Fibroblast of lung (primary cell): Measurements from ENCODE around the gene PRELP.

Experiments
- EZH2 ChIP-seq: IDR thresholded peaks from 2 replicates; pipeline ENCODE4 v1.5.1; 2012; ENCODE audit warnings: low read length, control low read depth, mild to moderate bottlenecking; ENCODE audit errors: missing control alignments
- TF ChIP-seq, protein P1 (sequence below), 2 donors: IDR thresholded peaks in 1 of 2; conservative IDR thresholded peaks in 1 of 2; 1 replicate in 1 of 2; 2 replicates in 1 of 2; pipeline ENCODE4 v1.5.1; 2011 to 2012; ENCODE audit warnings: low read length in 2 of 2, control low read depth in 1 of 2, inconsistent platforms in 1 of 2, low read depth in 1 of 2, mild to moderate bottlenecking in 1 of 2

DNA sequence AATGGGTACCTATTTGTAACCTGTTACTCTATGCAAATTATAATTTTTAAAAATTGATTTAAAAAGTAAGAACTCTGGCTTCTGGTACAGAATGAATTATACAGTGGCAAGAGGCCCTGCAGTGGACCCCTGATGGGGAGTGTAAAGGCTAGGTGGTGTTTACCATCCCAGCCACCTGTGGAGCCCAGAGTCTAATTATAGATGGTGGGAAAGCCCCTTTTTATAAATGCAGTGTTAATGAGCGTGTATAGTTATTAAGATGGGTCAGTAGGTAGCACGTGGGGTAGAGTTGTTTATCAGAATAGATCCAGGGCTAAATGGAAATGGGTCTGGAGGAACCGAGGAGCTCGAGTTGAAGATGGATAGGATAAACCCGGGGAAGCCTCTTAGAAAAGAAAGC, 13.9 kb upstream of the PRELP start:
- TF ChIP-seq, protein P1, sequence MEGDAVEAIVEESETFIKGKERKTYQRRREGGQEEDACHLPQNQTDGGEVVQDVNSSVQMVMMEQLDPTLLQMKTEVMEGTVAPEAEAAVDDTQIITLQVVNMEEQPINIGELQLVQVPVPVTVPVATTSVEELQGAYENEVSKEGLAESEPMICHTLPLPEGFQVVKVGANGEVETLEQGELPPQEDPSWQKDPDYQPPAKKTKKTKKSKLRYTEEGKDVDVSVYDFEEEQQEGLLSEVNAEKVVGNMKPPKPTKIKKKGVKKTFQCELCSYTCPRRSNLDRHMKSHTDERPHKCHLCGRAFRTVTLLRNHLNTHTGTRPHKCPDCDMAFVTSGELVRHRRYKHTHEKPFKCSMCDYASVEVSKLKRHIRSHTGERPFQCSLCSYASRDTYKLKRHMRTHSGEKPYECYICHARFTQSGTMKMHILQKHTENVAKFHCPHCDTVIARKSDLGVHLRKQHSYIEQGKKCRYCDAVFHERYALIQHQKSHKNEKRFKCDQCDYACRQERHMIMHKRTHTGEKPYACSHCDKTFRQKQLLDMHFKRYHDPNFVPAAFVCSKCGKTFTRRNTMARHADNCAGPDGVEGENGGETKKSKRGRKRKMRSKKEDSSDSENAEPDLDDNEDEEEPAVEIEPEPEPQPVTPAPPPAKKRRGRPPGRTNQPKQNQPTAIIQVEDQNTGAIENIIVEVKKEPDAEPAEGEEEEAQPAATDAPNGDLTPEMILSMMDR (conservative IDR thresholded peaks at IDR 0.05 in 1 of 2, IDR thresholded peaks at IDR 0.05 in 1 of 2; ENCODE audit: low read depth in 1 of 2, low read length in 2 of 2), result no peak
- TF ChIP-seq EZH2, result no peak
